HepG2 (cell line): ENCODE results near the gene FKBP5. TPM values are rescaled to one million over a fixed set of nuclear protein-coding genes. Genes with fewer than 3 reads are reported as not detected.

Source experiments
- AGO2 ChIP-seq: fragments of 200-400 bp; formaldehyde crosslinking; optimal IDR thresholded peaks from 2 replicates; pipeline ENCODE3; 2017; ENCODE audit warnings: mild to moderate bottlenecking, low read depth, low read length, moderate library complexity
- ATF1 ChIP-seq: IDR thresholded peaks from 2 replicates; pipeline ENCODE4 v1.6.1; 2016; ENCODE audit warnings: mild to moderate bottlenecking, control low read depth
- CAMTA2 ChIP-seq: sonication (generic); formaldehyde crosslinking; IDR thresholded peaks from 2 replicates; pipeline ENCODE4 v1.4.0; 2020; ENCODE audit warnings: mild to moderate bottlenecking, missing genetic modification reagents, borderline replicate concordance
- NFKBIZ ChIP-seq: IDR thresholded peaks from 2 replicates; pipeline ENCODE4 v1.6.1; 2018; ENCODE audit warnings: missing genetic modification reagents, missing compliant biosample characterization
- PHF5A ChIP-seq: IDR thresholded peaks from one replicate; pipeline ENCODE4 v1.6.1; 2018; ENCODE audit warnings: low read depth, missing genetic modification reagents; ENCODE audit not compliant: unreplicated experiment
- PLSCR1 ChIP-seq: sonication (generic); formaldehyde crosslinking; IDR thresholded peaks from 2 replicates; pipeline ENCODE4 v1.5.0; 2020; ENCODE audit warnings: missing genetic modification reagents, mild to moderate bottlenecking, borderline replicate concordance
- RARA ChIP-seq: IDR thresholded peaks from 2 replicates; pipeline ENCODE4 v1.6.1; 2016; ENCODE audit warnings: missing genetic modification reagents, missing compliant biosample characterization
- SAFB2 ChIP-seq: sonication (generic); formaldehyde crosslinking; IDR thresholded peaks from 2 replicates; pipeline ENCODE4 v1.5.1; 2020; ENCODE audit warnings: missing genetic modification reagents, low read depth, mild to moderate bottlenecking, borderline replicate concordance
- SMARCC2 ChIP-seq: fragments of 450-650 bp; IDR thresholded peaks from 2 replicates; pipeline ENCODE4 v1.6.1; 2017; ENCODE audit warnings: antibody characterized with exemption, mild to moderate bottlenecking
- TRIM24 ChIP-seq: sonication (generic); formaldehyde crosslinking; IDR thresholded peaks from 2 replicates; pipeline ENCODE4 v1.8.0; 2022; ENCODE audit warnings: mild to moderate bottlenecking, missing genetic modification reagents
- ZBTB34 ChIP-seq: sonication (generic); formaldehyde crosslinking; IDR thresholded peaks from 2 replicates; pipeline ENCODE4 v1.8.0; 2022; ENCODE audit warnings: mild to moderate bottlenecking, missing genetic modification reagents
- ZNF615 ChIP-seq: sonication (generic); formaldehyde crosslinking; IDR thresholded peaks from 2 replicates; pipeline ENCODE4 v1.5.0; 2020; ENCODE audit warnings: mild to moderate bottlenecking, missing genetic modification reagents, borderline replicate concordance
- ZNF770 ChIP-seq: sonication (generic); formaldehyde crosslinking; IDR thresholded peaks from 2 replicates; pipeline ENCODE4 v1.5.0; 2020; ENCODE audit warnings: mild to moderate bottlenecking, missing genetic modification reagents
- ZNF800 ChIP-seq: sonication (generic); formaldehyde crosslinking; IDR thresholded peaks from 2 replicates; pipeline ENCODE4 v1.4.0; 2020; ENCODE audit warnings: missing genetic modification reagents
- ZNF816 ChIP-seq: sonication (generic); formaldehyde crosslinking; IDR thresholded peaks from 2 replicates; pipeline ENCODE4 v1.8.0; 2022; ENCODE audit warnings: missing genetic modification reagents, mild to moderate bottlenecking, borderline replicate concordance
- polyA plus RNA-seq, 8 experiments: library from polyadenylated mRNA; depleted of rRNA in 3 of 8; stranded (reverse) in 7 of 8; unstranded in 1 of 8; fragments of >200 nt; fragmentation: Illumina TruSeq in 4 of 8; extraction: Trizol in 4 of 8; gene quantifications; 2 replicates each; pipeline versions ENCODE4 v1.2.1 to v1.2.3, GENCODE V29; 2011 to 2016; ENCODE audit warnings: low read depth in 4 of 8, missing spikeins in 1 of 8, mixed read lengths in 1 of 8; ENCODE audit not compliant: insufficient read depth in 1 of 8
- total RNA-seq, 5 experiments: library from RNA; depleted of rRNA; stranded (reverse); fragments of >200 nt; fragmentation: Illumina TruSeq; extraction: Trizol; gene quantifications; 2 replicates each; pipeline ENCODE4 v1.2.3, GENCODE V29; 2016; ENCODE audit warnings: low read depth in 1 of 5

FKBP5 gene
- total and polyA plus RNA-seq, 2 of the 13 experiments (the other 11 are each of a cell fraction or from before 2014, with no cell fraction given), result 8.0 to 17.4 TPM

GRCh38 chr6:35687658-35688604, 784 bp downstream of the FKBP5 start (continued):
- TF ChIP-seq ZNF816 (CRISPR knock-in tag), result 0 out of 2 replicates have a peak, but pooled peaks have one; percentile 55
- no peak for TF ChIP-seq ATF1 (CRISPR knock-in tag)
- TF ChIP-seq TRIM24 (CRISPR knock-in tag), result no peak
- no peak; the same call in 1 of the 2 replicates for TF ChIP-seq ZNF770 (CRISPR knock-in tag)
- TF ChIP-seq AGO2, result peak; percentile 68
- peak; percentile 63; the same call in 1 of the 2 replicates for TF ChIP-seq CAMTA2 (CRISPR knock-in tag)
- TF ChIP-seq ZNF800 (CRISPR knock-in tag), result peak; percentile 76
- no peak for TF ChIP-seq PLSCR1
- no peak for TF ChIP-seq SAFB2
- no peak for TF ChIP-seq PHF5A (CRISPR knock-in tag)
- TF ChIP-seq SMARCC2, result no peak
- no peak for TF ChIP-seq ZNF615 (CRISPR knock-in tag)
- TF ChIP-seq ZBTB34 (CRISPR knock-in tag), result 0 out of 2 replicates have a peak, but pooled peaks have one; percentile 32
- no peak for TF ChIP-seq RARA (CRISPR knock-in tag)
- TF ChIP-seq NFKBIZ (CRISPR knock-in tag), result 0 out of 2 replicates have a peak, but pooled peaks have one; percentile 41
